ENCODE data around the gene SEMA7A.

- no peak for TF ChIP-seq CTCF (IDR thresholded peaks at IDR 0.05)
- TF ChIP-seq POLR2A (IDR thresholded peaks at IDR 0.05) = no peak
These were observed 24.9 kb downstream of the SEMA7A start for GRCh38 chr15:74408815-74409214.
